Activated CD4-positive, alpha-beta T cell treated with anti-CD3 and anti-CD28 coated beads for 24 hours (primary cell): ENCODE measurements around the gene SMG6.
"Not testable (repeated sequence)": the region's sequence is repeated elsewhere in the genome, so short reads cannot be mapped to it uniquely, and the experiment has no call there.

Source experiments
- DNase-seq, 2 donors: peaks; one replicate each; pipeline ENCODE4 v3.0.0-alpha.2; 2020; ENCODE audit warnings: low read depth in 2 of 2

SMG6 gene

DNA sequence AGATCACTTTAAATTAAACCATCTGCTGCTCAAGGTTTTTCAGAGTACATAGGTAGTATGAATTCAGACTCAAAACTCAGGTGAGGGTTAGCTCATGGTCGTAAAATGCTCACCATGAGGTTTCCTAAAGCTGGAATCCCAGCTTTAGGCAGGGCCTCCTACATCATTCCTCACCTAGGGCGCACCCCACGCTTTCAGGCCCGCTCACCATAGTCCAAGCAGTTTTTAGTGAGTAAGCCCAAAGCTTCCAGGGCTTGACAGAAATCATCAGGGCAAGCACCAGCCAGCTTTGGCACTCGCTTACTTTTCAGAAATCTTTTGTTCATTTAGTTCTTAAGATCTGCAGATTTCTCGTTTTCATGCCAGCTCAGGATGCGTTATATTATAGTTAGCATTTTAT, 158.9 kb downstream of the SMG6 start:
- DNase-seq = no peak

DNA sequence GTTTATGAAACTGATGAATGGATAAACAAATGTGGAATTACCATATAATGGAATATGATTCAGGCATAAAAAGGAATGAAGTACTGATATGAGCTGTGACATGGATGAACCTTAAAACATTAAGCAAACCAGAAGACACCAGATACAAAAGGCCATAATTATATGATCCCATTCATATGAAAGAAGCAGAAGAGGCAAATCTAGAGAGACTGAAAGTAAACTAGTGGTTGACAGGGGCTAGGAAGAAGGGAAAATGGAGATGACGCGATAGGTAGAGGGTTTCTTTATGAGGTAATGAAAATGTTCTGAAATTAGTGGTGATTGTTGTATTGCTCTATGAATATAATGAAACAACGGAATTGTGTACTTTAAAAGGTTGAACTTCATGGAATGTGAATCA, 160.3 kb downstream of the SMG6 start:
- DNase-seq = no peak

DNA sequence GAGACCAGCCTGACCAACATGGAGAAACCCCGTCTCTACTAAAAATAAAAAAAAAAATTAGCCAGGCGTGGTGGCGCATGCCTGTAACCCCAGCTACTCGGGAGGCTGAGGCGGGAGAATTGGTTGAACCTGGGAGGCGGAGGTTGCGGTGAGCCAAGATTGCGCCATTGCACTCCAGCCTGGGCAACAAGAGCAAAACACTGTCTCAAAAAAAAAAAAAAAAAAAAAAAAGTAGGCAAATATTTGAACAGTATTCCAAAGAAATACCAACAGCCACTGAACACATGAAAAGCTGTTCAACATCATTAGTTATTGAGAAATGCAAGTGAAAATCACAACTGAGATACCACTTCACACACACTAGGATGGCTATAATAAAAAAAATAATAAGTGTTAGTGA, 160.9 kb downstream of the SMG6 start:
- DNase-seq = not testable (repeated sequence)

DNA sequence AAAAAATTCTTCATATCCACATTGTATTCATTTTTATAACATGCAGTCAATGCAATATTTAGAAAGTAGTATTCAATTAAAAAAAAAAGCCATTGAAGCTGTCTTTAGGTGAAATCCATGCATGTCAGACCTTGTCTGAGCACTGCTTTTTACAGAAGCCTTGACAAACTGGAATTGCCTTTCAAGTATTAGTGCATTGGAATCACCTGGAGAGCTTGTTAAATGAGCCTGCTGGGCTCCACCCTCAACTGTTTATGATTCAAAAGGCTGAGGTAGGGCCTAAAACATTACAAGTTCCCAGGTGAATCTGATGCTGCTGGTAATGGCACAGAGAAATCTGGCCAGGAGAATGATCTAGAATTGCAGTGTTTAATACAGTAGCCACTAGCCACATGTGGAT, 162.9 kb downstream of the SMG6 start:
- no peak for DNase-seq

DNA sequence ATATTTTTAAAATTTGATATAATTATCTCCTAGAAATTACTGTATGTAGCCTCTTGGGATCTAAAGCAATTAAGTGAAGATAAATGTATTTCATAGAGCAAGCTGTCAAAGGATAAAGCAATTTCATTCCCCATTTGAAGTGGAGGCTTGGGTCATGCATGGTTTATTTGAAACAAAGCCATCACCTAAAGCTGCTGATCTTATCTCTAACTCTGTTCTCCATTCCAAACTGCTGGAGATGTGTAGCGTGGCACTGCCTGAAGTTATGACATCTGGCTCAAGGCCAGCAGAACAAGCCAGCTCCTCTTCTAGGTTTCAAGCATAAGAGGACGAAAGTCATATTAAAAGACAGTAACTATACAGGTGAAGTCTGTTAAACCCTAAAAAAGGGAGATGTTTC, 164.8 kb downstream of the SMG6 start:
- DNase-seq = no peak

DNA sequence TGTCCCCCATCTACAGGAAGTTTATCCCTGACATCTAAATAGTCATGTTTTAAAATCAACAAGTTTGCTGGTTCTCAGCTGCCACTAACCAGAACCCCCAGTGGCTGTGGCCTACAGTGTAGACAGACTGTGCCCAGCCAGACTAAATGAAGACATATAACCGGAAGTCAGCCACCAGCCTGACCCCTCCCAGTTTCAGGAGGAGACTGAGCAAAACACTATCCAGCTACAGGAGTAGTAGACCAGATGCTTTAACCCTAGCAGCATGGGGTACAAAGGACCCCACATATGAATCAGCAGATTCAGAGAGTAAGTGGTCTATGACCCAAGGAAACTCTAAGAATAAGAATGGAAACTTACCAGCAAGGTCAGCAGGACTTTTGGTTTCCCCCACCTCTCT, 165.3 kb downstream of the SMG6 start:
- no peak for DNase-seq

DNA sequence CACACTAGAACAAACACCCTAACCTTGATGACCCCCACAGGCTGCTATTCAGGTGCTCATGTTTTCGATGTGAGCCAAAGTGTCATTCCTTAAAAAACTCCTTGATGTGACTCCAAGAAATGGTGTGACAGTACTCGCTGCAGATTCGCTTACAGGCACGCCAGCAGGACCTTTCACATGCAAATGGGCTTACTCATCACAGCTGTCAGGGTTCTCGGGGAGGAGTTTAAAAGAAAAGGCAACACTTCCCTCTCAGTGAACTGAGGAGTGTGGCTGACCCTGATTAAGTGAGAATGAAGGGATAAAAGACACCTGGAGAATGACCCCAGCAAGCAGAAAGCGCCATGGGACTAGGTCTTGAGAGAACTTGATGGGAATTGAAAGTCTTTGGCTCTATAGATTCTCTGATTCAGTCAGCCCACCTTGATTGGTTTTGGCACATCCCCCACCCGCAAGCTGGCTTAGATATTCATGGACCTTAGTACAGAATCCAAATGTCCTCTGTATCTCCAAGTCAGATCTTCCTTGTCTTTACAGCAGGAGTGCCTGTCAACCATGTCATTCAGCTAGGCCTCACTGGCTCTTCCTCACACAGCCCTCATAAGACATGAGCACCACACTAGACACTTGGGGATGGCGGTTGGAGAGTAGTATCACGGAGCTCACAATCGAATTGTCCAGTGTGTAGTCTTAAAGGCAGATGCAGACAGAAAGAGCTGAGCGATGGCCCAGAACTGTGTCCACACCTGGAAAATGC, 166.1 kb downstream of the SMG6 start:
- no peak for DNase-seq

DNA sequence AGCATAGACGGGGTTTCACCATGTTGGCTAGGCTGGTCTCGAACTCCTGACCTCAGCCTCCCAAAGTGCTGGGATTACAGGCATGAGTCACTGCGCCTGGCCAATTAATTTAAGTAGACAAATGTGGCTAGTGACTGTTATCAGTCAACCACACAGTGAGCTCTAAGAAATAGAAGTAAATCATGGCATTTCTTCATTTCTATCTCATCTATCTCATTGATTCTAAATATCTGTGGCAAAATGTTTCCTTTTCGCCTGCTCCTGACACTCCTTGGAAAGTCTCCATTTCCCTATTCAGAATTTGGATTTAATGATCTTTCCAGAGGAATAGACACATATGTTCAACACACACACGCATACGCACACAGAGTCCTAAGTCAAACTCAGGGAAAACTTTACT, 167.3 kb downstream of the SMG6 start:
- DNase-seq = no peak

DNA sequence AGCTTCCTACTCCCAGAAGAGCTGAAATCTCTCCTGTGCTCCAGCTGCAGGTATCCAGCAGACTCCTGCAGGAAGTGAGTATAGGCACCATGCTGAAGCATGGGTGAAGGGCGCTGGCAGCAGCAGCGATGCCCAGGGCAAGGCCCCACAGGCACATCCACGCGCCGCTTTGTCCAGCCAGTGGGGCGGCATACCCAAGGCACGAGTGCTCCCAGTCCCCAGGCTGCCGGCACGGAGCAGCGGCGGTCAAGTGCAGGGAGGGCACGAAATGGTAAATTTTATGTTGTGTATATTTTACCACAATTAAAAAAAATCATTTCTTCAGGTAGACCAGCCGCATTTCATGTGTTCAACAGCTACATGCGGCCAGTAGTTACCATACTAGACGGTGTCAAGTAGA, 175.6 kb downstream of the SMG6 start:
- DNase-seq = no peak

DNA sequence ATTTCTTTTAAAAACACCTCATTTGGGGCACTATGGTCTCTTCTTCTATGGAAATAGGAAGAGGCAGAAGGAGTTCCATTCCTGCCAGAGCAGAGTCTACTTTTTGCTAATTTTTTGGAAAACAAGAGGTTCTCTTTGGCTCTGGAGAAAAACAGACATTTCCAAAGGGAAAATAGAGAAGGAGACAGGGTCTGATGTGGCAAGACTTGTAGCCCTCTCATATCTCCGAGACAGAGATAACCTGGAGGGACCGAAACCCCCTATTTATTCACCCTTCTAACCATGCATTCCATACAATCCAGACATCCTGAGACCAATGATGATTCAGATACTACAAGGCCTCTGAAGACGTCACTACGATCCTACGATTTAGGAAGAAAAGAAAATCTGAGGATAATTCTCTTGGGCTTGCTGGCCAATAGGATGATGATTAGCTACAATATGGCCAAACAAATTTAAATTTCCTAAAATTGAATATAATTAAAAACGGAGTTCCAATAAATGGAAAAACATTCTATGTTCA, 178.5 kb downstream of the SMG6 start:
- DNase-seq = no peak

DNA sequence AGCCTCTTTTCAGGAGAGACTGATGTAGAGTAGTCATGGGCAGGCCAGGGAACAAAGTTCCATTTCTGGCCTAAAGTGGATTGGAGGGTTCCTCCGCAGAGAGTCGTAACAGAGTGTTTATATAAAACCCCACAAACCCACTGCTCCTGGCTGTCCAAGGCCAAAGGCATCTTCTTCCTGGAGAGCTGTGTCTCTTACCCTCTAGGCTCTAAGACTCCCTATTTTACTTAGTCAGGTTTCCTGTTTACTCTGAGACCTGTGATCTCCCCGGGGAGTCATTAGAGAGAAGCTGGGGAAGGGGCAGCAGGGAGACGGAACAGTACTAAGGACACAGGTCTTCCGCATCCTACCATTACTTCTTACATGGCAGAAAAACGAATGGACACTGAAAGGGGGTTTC, 179.2 kb downstream of the SMG6 start:
- DNase-seq = no peak

DNA sequence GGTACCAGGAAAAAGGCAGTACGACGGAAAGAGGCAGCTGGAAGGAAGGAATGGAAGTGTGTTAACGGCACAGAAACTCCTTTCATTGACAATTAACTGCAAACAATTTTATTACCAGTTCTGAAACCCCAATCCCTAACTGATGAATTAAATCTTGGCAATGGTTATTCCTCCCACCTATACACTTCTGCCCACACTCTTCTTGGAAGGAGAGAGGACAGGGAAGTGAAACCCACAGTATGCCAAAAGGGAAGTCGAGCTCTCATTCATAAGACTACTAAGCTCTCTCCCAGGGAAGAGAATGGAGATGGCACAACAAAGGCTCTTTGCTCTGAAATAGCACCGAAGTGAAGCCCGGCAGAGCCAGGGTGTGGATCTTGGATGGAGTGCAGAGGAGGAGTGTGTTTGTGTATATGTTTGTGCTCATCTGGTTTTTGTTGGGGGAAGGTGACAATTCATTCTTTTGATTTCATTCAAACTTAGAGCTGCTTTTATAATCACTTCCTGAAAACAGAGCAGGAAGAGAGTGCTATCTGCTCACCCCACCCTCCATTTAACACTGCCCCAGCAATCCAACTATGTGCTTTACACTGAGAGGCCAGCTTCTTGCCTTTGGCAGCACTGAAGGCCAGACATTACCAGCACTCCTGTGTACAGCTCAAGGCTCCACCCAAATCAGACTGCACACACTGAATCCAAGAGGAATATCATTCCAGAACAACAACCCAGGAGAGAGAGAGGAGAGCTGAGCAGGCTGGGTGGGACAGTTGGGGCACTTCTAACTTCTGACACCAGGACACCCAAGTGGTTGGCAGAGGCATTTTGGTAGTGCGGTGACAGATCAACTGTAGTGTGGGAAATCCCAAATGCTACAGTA, 180.0 kb downstream of the SMG6 start:
- DNase-seq = no peak

DNA sequence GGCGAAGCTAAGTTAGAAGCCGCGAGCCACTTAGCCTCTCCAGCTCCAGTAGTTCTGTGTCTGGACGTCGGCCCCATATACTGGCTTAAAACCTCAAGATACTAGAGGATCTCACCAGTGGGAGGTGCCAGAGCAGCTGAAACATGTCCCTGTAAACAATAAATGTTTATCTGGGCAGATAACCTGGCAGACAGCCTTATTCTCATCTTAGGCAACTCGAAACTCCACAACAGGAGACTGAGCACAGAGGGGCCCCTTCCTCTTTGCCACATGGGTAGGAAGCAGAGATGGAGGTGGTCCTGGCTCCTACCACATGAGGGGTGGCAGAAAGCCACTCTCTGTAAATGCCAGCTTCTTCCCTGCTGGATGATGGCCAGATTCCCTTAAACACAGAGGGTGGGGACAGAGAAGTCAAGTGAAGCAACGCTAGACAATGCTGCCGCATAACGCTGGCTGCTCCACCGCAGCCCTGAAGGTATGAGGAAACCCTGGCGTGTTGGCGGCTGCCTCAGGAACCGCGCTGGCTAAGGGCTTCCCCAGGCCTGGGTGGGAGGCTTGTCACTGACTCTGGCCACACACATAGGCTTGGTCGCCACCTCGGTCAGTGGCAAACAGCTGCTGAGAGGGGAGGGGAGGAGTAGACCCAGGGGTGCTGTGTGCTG, 180.8 kb downstream of the SMG6 start:
- no peak for DNase-seq

DNA sequence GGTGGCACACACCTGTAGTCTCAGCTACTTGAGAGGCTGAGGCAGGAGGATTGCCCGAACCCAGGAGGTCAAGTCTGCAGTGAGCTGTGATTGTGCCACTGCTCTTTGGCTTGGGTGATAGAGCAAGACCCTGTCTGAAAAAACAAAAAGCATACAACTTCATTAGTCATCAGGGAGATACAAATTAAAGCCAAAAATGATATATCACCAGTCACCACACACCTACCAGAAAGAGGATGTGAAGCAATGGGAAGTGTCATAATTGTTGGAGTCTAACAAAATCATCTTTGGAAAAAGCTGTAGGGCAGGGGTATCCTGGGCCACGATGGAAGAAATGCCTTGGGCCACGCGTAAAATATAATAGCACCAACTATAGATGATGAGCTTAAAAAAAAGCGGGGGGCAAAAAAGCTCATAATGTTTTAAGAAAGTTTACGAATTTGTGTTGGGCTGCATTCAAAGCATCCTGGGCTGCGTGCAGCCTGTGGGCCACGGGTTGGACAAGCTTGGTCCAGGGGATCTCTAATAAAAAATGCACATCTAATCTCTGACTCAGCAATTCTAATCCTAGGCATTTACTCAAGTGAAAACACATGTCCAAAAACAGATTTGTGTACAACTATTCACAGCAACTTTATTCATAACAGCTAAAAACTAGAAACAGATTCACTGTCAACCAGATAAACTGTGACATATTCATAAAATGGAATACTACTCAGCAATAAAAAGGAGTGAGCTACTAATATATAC, 182.8 kb downstream of the SMG6 start:
- DNase-seq = no peak

DNA sequence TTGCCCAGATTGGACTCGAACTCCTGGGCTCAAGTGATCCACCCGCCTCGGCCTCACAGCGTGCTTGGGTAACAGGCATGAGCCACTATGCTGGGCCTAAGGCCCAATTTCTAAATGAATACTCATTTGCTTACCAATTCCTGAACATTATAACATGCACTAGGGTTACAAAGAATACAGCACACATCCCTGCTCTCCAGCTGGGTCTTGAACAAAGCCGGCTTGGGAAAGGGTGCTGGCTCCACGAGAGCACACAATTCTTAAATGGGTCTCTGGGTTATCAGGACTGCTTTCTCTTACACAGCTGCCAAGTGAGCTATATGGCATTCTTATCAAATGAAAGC, 190.3 kb downstream of the SMG6 start:
- no peak for DNase-seq

DNA sequence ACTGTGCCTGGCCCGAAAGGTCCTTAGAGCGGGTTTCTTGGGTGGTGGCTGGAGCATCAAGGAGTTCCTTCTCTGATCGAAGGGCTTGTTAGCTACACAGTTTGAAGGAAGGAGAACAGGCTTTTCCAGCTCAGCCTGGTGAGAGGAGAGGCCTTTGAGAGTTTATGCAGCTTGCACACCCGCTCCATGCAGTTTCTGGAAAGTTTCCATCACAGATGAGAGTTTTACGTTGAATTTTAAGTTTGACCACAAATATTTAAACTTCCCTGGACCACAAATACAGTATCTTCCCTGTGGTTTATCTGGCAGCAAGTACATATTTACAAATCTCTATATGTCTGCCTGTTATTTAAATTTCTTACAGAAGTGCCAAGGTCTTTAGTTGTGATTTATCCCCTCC, 191.9 kb downstream of the SMG6 start:
- no peak for DNase-seq

DNA sequence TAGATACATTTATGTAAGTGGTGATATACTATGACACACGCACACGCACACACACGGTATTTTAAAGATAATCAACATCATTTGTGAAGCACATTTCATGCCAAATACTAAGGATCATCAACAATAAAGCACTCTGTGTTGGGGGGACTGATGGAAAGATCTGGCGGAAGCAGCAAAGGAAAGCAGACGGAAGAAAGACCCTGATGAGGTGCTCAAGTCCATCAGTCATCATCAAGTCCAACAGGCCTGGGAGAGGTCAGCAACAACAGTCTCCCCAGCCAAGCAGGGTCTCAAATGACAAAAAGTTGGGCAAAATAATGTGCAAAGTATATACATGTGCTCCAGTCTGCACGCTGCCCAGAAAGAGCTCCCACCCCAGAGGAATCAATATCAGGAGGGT, 193.1 kb downstream of the SMG6 start:
- no peak for DNase-seq

DNA sequence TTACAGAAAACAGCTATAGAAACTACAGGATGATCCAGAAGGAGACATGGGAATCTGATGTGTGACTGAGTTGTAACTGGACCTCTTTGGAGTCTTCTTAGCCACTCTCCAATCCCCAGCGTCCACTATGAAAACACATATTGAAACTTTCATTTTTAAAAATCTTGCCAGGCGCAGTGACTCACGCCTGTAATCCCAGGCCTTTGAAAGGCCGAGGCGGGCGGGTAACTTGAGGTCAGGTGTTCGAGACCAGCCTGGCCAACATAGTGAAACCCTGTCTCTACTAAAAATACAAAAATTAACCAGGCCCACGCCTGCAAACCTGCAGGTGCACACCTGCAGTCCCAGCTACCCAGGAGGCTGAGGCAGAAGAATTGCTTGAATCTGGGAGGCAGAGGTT, 195.4 kb downstream of the SMG6 start:
- DNase-seq = no peak

DNA sequence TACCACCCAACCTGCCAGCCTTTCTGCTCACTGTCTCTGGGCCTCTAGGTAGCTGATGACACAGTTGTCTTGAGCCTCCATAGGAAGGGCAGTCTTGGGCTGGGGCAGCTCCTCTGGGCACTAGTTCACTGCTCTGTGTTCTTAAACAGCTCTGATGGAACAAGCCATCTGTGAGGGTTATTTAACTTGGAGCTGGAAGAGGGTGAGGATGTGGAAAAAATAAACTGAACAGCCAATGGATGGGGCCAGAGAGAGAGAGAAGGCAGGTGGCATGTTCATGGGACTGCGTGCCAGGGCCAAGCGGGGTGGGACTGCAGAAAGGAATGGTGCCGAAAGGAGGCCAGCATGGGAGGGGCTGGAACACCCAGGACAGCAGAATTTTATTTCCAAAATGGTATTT, 196.1 kb downstream of the SMG6 start:
- no peak for DNase-seq

DNA sequence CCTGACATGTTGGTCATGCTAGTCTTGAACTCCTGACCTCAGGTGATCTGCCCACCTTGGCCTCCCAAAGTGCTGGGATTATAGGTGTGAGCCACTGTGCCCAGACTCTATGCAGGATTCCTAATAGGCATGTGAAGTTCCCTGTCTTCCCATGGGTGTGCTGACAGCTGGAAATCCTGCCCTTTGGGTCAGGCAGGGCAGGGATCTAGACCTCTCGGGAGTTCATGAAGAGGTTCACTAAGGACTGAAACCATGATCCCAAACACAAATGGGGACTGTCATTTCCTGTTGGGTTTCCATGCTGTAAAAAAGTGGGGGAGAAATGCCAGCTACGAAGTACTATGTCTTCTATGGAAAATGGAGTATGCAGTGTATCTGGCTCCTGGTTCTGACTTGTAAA, 196.5 kb downstream of the SMG6 start:
- DNase-seq = no peak

DNA sequence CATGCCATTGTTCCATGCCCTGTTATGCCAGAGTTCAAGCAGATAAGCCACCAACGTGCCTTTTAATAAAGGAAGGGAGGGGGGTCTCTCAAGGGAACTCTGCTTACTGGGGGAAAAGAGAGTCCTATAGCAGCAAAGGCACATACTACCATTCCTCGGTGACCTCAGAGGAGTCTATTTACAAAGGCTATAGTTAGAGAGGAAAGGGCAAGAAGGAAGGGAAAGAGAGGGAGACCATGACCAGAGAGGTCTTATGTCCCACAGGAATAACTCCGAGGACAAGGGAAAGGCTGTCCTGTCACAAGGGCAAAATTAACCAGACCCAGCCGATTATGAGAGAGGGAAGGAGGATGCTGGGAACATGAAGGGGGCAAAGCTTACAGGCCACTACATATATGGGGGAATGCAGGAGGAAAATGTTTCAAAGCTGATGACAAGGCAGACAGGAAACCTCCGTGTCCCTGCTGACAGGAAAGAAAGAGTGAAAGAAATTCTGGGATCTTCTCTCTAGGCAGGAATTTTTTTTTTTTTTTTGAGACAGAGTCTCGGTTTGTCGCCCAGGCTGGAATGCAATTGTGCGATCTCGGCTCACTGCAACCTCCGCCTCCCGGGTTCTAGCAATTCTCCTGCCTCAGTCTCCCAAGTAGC, 197.2 kb downstream of the SMG6 start:
- no peak for DNase-seq
